ENCODE data around the gene MCCC2. TPM values are rescaled to one million over a fixed set of nuclear protein-coding genes. Genes with fewer than 3 reads are reported as not detected.

MCCC2 gene
- total and polyA plus RNA-seq, 2 of the 4 experiments (the other 2 are of a cell fraction) = 18.0 to 22.0 TPM

GRCh38 chr5:71701407-71701806, 114.3 kb downstream of the MCCC2 start:
- Histone ChIP-seq H3K4me2 (ENCODE audit: low read depth, low read length) (no peak overlapping the region), H3K36me3 (ENCODE audit: control insufficient read depth, insufficient read depth, low read length) (no peaks in the 10 kb centered on the region), H4K5ac (ENCODE audit: low read depth, low read length) (no peak overlapping the region), H3K4me3 (ENCODE audit: insufficient read depth, low read depth, low read length) (no peak overlapping the region), H3K79me1 (ENCODE audit: low read depth in 1 of 2, low read length in 2 of 2) (no peaks in the 10 kb centered on the region), H2BK15ac (ENCODE audit: low read depth, low read length) (no peak overlapping the region), H2AK5ac (ENCODE audit: low read depth, low read length) (no peak overlapping the region), H2BK20ac (ENCODE audit: low read depth, low read length) (no peak overlapping the region), H4K8ac (ENCODE audit: low read depth in 2 of 2, low read length in 2 of 2) (no peak overlapping the region), H3K4me1 (ENCODE audit: control insufficient read depth, insufficient read depth, low read length) (no peaks in the 10 kb centered on the region), H3K9me3 (ENCODE audit: control insufficient read depth, insufficient read depth, low read length) (no peaks in the 10 kb centered on the region), H3K23ac (ENCODE audit: low read depth, low read length) (no peak overlapping the region), H3K27ac (ENCODE audit: insufficient read depth, low read length) (no peak overlapping the region), H3K27me3 (ENCODE audit: control insufficient read depth, insufficient read depth, low read length) (peaks cover 18% of the 10 kb centered on the region), H3K14ac (replicated peaks; ENCODE audit: low read depth, low read length) (no peak overlapping the region), H2BK5ac (ENCODE audit: low read depth, low read length, poor library complexity, severe bottlenecking) (no peak overlapping the region), H3K56ac (ENCODE audit: extremely low read depth, insufficient read depth, low read length) (no peak overlapping the region), H3K9me1 (ENCODE audit: insufficient read depth, low read length) (no peaks in the 10 kb centered on the region), H2BK120ac (ENCODE audit: low read depth, low read length) (no peak overlapping the region), H2AFZ (replicated peaks; ENCODE audit: low read length, poor library complexity) (no peak overlapping the region), H3K4ac (ENCODE audit: low read depth, low read length) (no peak overlapping the region), H3K18ac (ENCODE audit: low read depth, low read length) (no peak overlapping the region), H4K91ac (ENCODE audit: insufficient read depth, low read depth, low read length) (no peak overlapping the region), H3K9ac (ENCODE audit: low read depth, low read length) (no peak overlapping the region), H4K20me1 (ENCODE audit: insufficient read depth, low read length) (no peaks in the 10 kb centered on the region), H2AK9ac (replicated peaks; ENCODE audit: low read depth, low read length, poor library complexity) (no peak overlapping the region)
- no TSS peak for BruUV-seq (replicated peaks)
- WGBS, 2 experiments (ENCODE audit: extremely low coverage in 2 of 2, insufficient read length in 1 of 2) = 40% methylated on average over 1 of the region's 3 CpGs; no CpG with 5 or more reads in 1 of the 2 experiments
- intact Hi-C loops (cut with micrococcal nuclease) (no loop called here), in situ Hi-C loops (cut with MboI; ENCODE audit: low sequenced_read_pairs) (no loop called here), dilution Hi-C loops (cut with HindIII; ENCODE audit: low sequenced_read_pairs, unreplicated experiment) (no loop called here)
- CTCF ChIA-PET = interaction anchor here (0.8 kb wide), 1 partner anchor 227 kb away, joined by 3 read pairs; no protein-coding TSS in a partner anchor
- no peak for TF ChIP-seq MAFK (IDR thresholded peaks at IDR 0.05; ENCODE audit: low read depth, low read length)
- TF ChIP-seq SMC3 (IDR thresholded peaks at IDR 0.05; ENCODE audit: low read depth, low read length) = no peak
- TF ChIP-seq RFX5 (IDR thresholded peaks at IDR 0.05; ENCODE audit: low read depth, low read length) = no peak
- TF ChIP-seq MAZ (IDR thresholded peaks at IDR 0.05; ENCODE audit: borderline replicate concordance, low read depth, low read length) = no peak
- no peak for TF ChIP-seq MXI1 (IDR thresholded peaks at IDR 0.05; ENCODE audit: borderline replicate concordance, low read depth, low read length)
- TF ChIP-seq CTCF (conservative IDR thresholded peaks at IDR 0.05; ENCODE audit: low read depth, low read length) = no peak
- DNase-seq (no peak), ATAC-seq (ENCODE audit: low read depth) (no peak)
- POLR2A ChIA-PET (ENCODE audit: unreplicated experiment) = no interaction called here

Data from IMR-90 (cell line).